Sigmoid colon (tissue), 7 donors: ENCODE results near the gene GRK1. TPM values are rescaled to one million over a fixed set of nuclear protein-coding genes. Genes with fewer than 3 reads are reported as not detected.

ENCODE experiments used
- DNase-seq: peaks from one replicate; pipeline ENCODE4 v3.0.0-alpha.2; 2019
- H3K27ac ChIP-seq, 4 donors: fragments of 200-600 bp; sonication (generic); one replicate each; pipeline ENCODE4 v1.5.1; 2016 to 2019; ENCODE audit warnings: mild to moderate bottlenecking in 1 of 4
- H3K27me3 ChIP-seq, 3 donors: fragments of 200-600 bp; sonication (generic); one replicate each; pipeline ENCODE4 v1.5.1; 2019; ENCODE audit warnings: mild to moderate bottlenecking in 1 of 3
- H3K36me3 ChIP-seq, 4 donors: fragments of 200-600 bp; sonication (generic); one replicate each; pipeline ENCODE4 v1.5.1; 2016 to 2019
- H3K4me1 ChIP-seq, 4 donors: fragments of 200-600 bp; sonication (generic); one replicate each; pipeline ENCODE4 v1.5.1; 2017 to 2019
- H3K4me3 ChIP-seq, 4 donors: fragments of 200-600 bp; sonication (generic); one replicate each; pipeline ENCODE4 v1.5.1; 2017 to 2019; ENCODE audit warnings: mild to moderate bottlenecking in 2 of 4, moderate library complexity in 1 of 4
- H3K9me3 ChIP-seq, 4 donors: fragments of 200-600 bp in 3 of 4; sonication (generic) in 3 of 4; one replicate each; pipeline versions ENCODE4 v1.5.1 to v1.6.1; 2013 to 2019
- CTCF ChIP-seq, 4 experiments: fragments of 450-650 bp in 3 of 4; fragments of 200-600 bp in 1 of 4; IDR thresholded peaks; one replicate each; pipeline ENCODE4 v1.5.1; 2016 to 2019; ENCODE audit warnings: antibody characterized with exemption in 4 of 4, mild to moderate bottlenecking in 3 of 4, moderate library complexity in 2 of 4
- EP300 ChIP-seq, 4 donors: sonication (generic); formaldehyde crosslinking; IDR thresholded peaks; one replicate each; pipeline ENCODE4 v1.6.1; 2017; ENCODE audit warnings: antibody characterized with exemption in 4 of 4
- POLR2A ChIP-seq, 2 donors: fragments of 450-650 bp; IDR thresholded peaks; one replicate each; pipeline ENCODE4 v1.6.1; 2016; ENCODE audit warnings: antibody characterized with exemption in 2 of 2, mild to moderate bottlenecking in 2 of 2, moderate library complexity in 2 of 2
- POLR2AphosphoS5 ChIP-seq, 4 donors: sonication (generic); formaldehyde crosslinking; IDR thresholded peaks; one replicate each; pipeline ENCODE4 v1.6.1; 2017; ENCODE audit warnings: antibody characterized with exemption in 4 of 4
- WGBS, 2 donors: extraction: QIAGEN DNeasy Blood & Tissue Kit; methylation state at CpG; one replicate each; pipeline ENCODE4 v1.1.7; 2013; 5-methylcytosine and 5-hydroxymethylcytosine counted together
- intact Hi-C: fragments of 100-400 bp; cut with DNase I; formaldehyde crosslinking; loops from one replicate; pipeline ENCODE4 v1.15.1; 2023
- polyA plus RNA-seq, 3 donors: library from polyadenylated mRNA; stranded (reverse); fragments of 200-250 nt; gene quantifications; one replicate each; pipeline ENCODE4 v1.2.3, GENCODE V29; 2013
- total RNA-seq, 4 donors: library from RNA; depleted of rRNA; stranded (reverse); fragments of >200 nt; gene quantifications; one replicate each; pipeline ENCODE4 v1.1.0, GENCODE V29; 2016
- donor health status: healthy with polysubstance abuse.
- donor health status: Bipolar disorder and iron deficiency.
- donor health status: healthy.

The GRK1 gene
- total and polyA plus RNA-seq, 7 donors, result 0.10 to 0.28 TPM; not detected in 5

DNA sequence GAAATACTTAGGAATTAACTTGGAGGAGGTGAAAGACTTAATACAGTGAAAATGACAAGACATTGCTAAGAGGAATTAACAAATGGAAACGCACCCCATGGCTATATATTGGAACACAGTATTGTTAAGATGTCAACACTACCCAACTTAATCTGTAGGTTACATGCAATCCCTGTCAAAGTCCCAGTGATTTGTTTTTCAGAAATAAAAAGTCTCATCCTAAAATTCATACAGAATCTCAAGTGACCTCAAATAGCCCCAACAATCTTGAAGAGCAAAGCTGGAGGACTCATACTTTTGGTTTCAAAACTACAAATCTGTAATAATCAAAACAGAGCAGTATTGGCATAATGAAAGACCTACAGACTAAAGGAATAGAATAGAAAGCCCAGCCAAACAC is 22.2 kb upstream of the GRK1 start:
- Histone ChIP-seq H3K4me3 (no peak overlapping the region), H3K27ac (no peak overlapping the region), H3K36me3 (peaks cover 0 to 8% (median 4%) of the 10 kb centered on the region in 4 donors), H3K27me3 (no peaks in the 10 kb centered on the region), H3K4me1 (peaks cover 0 to 19% (median 16%) of the 10 kb centered on the region in 4 donors), H3K9me3 (no peaks in the 10 kb centered on the region)
- 98% methylated on average over 1 of the region's 1 CpG for WGBS, 2 donors
- no peak for DNase-seq
- intact Hi-C loops, result no loop called here
- TF ChIP-seq POLR2A (IDR thresholded peaks at IDR 0.05), result no peak
- TF ChIP-seq POLR2AphosphoS5 (IDR thresholded peaks at IDR 0.05), result no peak
- TF ChIP-seq EP300 (IDR thresholded peaks at IDR 0.05), result no peak
- no peak for TF ChIP-seq CTCF (IDR thresholded peaks at IDR 0.05)

GRCh38 chr13:113645329-113645728 is 21.7 kb upstream of the GRK1 start:
- Histone ChIP-seq H3K27me3 (no peaks in the 10 kb centered on the region), H3K36me3 (peaks cover 0 to 4% (median 1%) of the 10 kb centered on the region in 4 donors), H3K4me1 (peaks cover 0 to 19% (median 15%) of the 10 kb centered on the region in 4 donors), H3K9me3 (no peaks in the 10 kb centered on the region), H3K27ac (no peak overlapping the region), H3K4me3 (no peak overlapping the region)
- no peak for DNase-seq
- WGBS, 2 donors, result 63 to 90% methylated on average over 9 of the region's 9 CpGs
- intact Hi-C loops, result no loop called here
- TF ChIP-seq POLR2A (IDR thresholded peaks at IDR 0.05), result no peak
- no peak for TF ChIP-seq POLR2AphosphoS5 (IDR thresholded peaks at IDR 0.05)
- TF ChIP-seq CTCF (IDR thresholded peaks at IDR 0.05), result no peak
- TF ChIP-seq EP300 (IDR thresholded peaks at IDR 0.05), result no peak

DNA sequence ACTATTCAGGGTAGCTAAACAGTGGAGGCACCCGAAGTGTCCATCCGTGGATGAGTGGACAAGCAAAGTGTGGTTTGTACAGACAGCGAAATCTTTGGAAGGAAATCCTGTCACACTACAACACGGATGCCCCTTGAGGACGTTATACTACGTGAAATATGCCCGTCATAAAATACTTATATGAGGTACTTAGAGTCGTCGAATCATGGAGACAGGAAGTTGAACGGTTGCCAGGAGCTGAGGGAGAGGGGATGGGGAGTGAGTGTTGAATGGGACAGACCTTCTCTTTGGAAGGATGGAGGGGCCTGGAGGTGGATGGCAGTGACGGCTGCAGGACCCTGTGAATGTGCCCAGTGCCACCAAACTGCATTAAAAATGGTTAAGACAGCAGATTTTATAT is 20.6 kb upstream of the GRK1 start:
- Histone ChIP-seq H3K4me3 (no peak overlapping the region), H3K4me1 (peaks cover 0 to 19% (median 15%) of the 10 kb centered on the region in 4 donors), H3K9me3 (no peaks in the 10 kb centered on the region), H3K36me3 (no peaks in the 10 kb centered on the region), H3K27me3 (no peaks in the 10 kb centered on the region), H3K27ac (no peak overlapping the region)
- peak in 2 of 4 donors; percentile 12 to 19 for TF ChIP-seq POLR2AphosphoS5 (IDR thresholded peaks at IDR 0.05)
- TF ChIP-seq POLR2A (IDR thresholded peaks at IDR 0.05), result no peak
- WGBS, 2 donors, result 30 to 51% methylated on average over 11 of the region's 11 CpGs
- intact Hi-C loops, result no loop called here
- peak; percentile 59 for DNase-seq

GRCh38 chr13:113646921-113647340 is 20.1 kb upstream of the GRK1 start:
- Histone ChIP-seq H3K27me3 (no peaks in the 10 kb centered on the region), H3K4me1 (peaks cover 0 to 19% (median 15%) of the 10 kb centered on the region in 4 donors), H3K9me3 (no peaks in the 10 kb centered on the region), H3K36me3 (no peaks in the 10 kb centered on the region), H3K27ac (peak overlapping the region; percentile 55 to 75 (median 67)), H3K4me3 (no peak overlapping the region)
- TF ChIP-seq CTCF (IDR thresholded peaks at IDR 0.05), result no peak
- no peak for TF ChIP-seq POLR2A (IDR thresholded peaks at IDR 0.05)
- TF ChIP-seq POLR2AphosphoS5 (IDR thresholded peaks at IDR 0.05), result no peak
- TF ChIP-seq EP300 (IDR thresholded peaks at IDR 0.05), result no peak
- intact Hi-C loops, result no loop called here
- DNase-seq, result no peak
- 63 to 74% methylated on average over 10 of the region's 10 CpGs for WGBS, 2 donors

- peak; percentile 95 for DNase-seq
- no peaks in the 10 kb centered on the region for H3K36me3 ChIP-seq
- H3K4me3 ChIP-seq, result no peak overlapping the region
- intact Hi-C loops, result no loop called here
- peak; percentile 50 to 79 (median 76) for TF ChIP-seq POLR2AphosphoS5 (IDR thresholded peaks at IDR 0.05)
- TF ChIP-seq POLR2A (IDR thresholded peaks at IDR 0.05), result no peak
- peak in 1 of 4 donors; percentile 68 for TF ChIP-seq EP300 (IDR thresholded peaks at IDR 0.05)
- WGBS, 2 donors, result 30 to 68% methylated on average over 42 of the region's 42 CpGs
- H3K27ac ChIP-seq, result peak overlapping the region; percentile 55 to 75 (median 67)
- H3K27me3 ChIP-seq, result no peaks in the 10 kb centered on the region
- H3K4me1 ChIP-seq, result peaks cover 0 to 19% (median 15%) of the 10 kb centered on the region in 4 donors
- no peaks in the 10 kb centered on the region for H3K9me3 ChIP-seq
Observed at GRCh38 chr13:113647351-113648215, 19.4 kb upstream of the GRK1 start.
